HTERT RPE-1 (cell line): ENCODE data around the gene CYB561A3.

ENCODE experiments used
- in situ Hi-C: fragments of 300-500 bp; cut with MboI; formaldehyde crosslinking; loops from 4 replicates; pipeline ENCODE4 v1.14.3; 2020; ENCODE audit warnings: low sequenced_read_pairs

The CYB561A3 gene

DNA sequence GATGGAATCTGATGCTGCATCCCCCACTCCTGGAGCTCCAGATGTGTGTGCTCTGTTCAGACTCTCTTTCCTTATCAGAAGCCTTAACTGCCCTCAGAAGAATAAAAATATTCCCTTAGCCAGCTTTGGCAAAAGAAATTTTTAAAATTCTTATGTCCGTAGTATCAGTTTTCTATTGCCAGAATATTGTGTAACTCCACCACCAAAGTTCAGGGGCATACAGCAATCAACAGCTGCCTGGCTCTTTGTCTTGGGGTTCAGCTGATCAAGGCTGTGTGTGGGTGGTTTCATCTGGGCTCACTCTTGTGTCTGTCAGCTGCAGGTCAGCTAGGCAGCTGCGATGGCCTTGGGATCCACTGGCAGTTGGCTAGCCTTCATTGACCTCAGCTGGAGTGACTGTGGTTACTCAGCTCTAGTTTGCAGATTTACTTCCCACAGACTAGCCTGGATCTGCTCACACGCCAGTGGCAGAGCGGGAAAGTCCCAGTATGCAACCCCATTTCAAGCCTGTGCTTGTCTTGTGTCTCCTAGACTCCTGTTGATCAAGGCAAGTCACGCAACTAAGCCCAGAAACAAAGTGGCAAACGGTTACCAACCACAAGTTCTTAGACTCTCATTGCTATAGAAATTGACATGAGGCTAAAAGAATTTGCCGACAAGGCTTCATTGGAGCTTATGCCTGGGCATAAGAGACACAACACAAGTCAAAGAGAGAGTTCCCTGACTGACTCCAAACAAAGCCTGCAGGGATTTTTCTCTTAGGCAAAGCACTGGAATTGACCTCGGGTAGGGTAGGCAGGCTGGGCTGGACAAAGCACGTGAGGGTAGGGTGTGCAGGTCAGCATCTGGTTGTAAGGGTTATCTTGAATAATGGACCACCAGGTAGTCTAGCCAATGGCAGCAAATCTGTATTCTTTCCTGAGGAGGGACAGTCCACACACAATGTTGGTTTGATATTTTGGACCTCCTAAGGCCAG lies 8.0 kb upstream of the CYB561A3 start:
- in situ Hi-C loops: no loop called here

DNA sequence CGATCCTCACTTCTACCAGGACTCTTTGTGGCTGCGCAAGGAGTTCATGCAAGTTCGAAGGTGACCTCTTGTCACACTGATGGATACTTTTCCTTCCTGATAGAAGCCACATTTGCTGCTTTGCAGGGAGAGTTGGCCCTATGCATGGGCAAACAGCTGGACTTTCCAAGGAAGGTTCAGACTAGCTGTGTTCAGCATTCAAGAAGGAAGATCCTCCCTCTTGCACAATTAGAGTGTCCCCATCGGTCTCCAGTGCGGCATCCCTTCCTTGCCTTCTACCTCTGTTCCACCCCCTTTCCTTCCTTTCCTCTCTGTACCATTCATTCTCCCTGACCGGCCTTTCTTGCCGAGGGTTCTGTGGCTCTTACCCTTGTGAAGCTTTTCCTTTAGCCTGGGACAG lies 7.0 kb upstream of the CYB561A3 start:
- in situ Hi-C loops: no loop called here

DNA sequence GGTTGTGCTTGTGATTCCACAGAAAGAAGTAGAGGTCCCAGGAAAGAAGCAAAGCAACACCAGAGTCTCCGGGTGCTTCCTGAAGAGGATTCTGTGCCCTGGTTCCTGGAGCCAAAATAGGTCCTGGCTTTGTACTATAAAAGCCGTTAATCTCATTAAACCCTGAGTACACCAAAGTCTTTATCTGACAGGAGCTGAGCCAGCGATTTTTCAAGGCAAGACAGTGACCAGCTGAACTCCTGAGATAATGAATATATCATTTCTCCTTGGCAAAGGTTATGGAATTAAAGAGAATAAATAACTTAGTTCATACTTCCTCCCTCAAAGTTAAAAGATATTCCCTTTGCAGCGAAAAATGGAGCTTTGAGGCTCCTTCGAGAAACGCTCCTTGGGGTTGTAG lies 5.7 kb upstream of the CYB561A3 start:
- in situ Hi-C loops: no loop called here

DNA sequence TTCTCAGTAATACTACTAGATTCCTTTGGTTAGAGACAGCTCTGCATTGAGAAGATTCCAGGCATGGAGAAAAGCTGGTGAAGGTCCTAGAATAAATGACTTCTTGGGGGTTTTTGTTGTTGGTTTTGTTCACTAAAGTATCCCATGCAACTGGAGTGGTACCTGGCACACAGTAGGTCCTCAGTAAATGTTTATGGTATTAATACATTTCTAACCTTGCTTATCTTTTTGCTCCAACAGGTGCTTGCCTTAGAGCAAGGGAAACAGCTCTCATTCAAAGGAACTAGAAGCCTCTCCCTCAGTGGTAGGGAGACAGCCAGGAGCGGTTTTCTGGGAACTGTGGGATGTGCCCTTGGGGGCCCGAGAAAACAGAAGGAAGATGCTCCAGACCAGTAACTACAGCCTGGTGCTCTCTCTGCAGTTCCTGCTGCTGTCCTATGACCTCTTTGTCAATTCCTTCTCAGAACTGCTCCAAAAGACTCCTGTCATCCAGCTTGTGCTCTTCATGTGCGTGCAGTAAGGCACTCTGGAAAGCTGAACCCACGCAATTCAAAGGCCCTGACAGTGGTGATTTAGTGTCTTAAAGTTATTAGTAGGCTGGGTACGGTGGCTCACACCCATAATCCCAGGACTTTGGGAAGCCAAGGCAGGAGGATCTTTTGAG lies 2.5 kb upstream of the CYB561A3 start:
- in situ Hi-C loops: no loop called here

DNA sequence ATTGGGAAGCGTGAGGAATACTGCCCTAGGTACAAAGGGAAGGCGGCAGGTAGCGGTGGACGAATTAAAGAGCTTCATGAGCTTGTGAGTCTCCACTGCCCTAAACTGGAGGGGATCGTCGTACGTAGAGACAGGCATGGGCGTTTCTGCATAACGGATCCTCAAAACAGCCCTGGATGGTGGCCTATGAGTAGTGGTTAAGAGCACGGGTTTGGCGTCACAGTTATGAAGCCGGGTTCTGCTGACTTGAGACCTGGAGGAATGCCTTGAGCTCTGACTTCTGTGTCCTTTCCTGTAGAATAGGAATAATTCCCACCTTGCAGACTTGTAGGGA lies 827 bp upstream of the CYB561A3 start:
- in situ Hi-C loops: no loop called here

DNA sequence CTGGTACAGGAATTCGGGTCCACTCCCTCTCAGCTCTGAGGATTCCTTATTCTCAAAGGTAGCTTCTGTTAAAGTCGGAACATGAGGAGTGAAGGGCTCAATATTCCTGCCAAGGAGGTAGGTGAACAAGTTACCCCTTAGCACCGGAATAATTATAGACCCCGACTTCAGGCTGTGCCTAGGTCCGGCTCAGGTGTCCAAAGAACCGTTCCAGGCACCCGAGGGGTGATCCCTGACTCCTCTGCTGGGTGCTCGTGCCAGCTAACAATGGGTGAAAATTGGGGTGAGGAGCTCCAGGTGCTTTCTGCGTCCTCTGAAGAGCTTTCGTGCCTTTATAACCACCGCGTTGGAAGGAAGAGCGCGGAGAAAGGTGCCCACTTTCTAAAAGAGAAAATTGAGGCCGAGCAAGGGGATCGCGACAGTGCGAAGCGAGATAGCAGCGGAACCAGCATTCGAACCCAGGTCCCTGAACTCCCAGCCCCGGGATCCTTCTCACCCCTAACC lies 393 bp downstream of the CYB561A3 start:
- in situ Hi-C loops: no loop called here

DNA sequence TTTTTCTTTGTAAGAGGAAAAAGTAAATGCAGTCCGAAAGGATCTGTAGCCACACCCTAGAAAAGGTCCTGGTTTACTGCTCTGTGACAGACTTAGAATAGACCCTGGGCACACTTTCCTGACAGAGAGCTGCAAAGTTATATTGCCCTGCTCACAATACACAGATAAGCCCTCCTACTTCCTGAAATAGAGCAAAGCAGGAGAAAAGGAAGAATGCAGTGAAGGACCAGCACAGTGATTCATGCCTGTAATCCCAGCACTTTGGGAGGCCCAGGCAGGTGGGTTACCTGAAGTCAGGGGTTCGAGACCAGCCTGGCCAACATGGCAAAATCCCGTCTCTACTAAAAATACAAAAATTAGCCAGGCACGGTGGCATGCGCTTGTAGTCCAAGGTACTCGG lies 2.2 kb downstream of the CYB561A3 start:
- in situ Hi-C loops: no loop called here

DNA sequence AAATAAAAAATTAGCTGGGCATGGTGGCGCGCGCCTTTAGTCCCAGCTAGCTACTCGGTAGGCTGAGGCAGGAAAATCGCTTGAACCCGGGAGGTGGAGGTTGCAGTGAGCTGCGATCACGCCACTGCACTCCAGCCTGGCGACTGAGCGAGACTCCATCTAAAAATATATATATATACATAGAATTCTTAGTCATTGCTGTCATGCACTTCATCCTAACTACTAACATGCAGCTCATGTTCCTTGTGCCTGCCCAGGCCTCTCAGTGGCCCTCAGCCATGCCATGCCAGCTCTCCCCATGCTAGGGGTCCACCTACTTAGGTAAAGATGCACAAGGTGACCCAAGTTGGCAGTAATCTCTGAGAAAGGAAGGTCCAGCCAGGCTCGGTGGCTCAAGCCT lies 3.1 kb downstream of the CYB561A3 start:
- in situ Hi-C loops: no loop called here

DNA sequence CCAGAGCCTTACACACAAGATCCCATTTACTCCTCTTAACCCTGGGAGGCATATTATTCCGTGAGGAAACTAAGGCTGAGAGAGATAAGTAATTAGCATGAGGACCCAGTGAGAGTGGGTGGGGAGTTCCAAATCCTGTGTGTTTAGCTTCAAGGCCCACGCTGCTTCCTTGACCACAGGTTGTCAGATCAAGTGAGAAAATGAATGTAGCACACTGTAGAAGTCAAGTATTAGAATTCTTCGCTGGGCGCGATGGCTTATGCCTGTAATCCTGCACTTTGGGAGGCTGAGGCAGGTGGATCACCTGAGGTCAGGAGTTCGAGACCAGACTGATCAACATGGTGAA lies 3.8 kb downstream of the CYB561A3 start:
- in situ Hi-C loops: no loop called here

DNA sequence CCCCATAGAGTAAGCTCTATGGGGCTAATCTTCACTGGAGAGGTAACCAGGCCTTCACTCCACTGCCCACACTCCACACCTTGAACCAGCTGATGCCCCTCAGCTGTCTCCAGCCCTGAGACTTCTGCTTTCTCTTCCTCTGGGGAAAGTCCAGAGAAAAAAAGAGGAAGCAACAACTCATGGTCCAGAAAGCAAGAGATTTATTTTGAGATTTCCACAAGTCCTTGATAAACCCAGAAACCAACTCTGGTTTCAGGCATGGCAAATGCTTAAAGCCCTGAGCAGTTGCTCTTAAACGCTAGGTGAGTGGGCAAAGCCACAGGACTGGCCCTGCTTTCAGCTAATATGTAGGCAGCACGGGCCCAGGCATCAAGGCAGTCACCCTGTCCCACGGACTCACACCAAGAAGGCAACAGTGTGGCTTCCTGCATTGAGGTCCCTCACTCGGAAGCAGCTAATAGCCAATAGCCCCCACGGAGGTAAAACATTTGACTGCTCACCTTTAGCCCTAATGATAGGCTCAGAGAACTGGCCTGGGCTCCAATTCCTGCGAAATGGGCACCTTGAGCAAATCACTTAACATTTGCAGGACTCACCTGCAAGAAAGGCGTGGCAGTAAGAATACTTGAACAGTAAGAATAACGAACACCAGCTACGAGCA lies 4.3 kb downstream of the CYB561A3 start:
- in situ Hi-C loops: no loop called here

DNA sequence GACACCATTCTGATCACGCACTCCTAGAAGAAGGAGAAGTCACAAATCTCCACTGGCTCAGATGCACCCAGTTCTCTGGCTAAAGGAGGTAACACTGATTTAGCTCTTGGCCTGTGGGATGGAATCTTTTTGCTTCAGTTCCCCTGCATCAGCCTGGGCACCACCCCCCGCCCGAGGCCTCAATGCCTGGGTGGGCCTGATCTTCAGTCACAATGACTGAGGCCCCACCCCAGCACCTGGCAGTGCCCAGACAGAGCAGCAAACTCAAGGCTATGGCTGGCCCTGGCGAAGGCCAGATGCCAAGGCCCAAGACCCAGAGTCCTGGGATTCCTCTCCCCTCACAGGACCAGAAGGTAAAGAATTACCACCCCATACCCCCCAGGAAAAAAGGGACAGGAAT lies 5.0 kb downstream of the CYB561A3 start:
- in situ Hi-C loops: no loop called here

DNA sequence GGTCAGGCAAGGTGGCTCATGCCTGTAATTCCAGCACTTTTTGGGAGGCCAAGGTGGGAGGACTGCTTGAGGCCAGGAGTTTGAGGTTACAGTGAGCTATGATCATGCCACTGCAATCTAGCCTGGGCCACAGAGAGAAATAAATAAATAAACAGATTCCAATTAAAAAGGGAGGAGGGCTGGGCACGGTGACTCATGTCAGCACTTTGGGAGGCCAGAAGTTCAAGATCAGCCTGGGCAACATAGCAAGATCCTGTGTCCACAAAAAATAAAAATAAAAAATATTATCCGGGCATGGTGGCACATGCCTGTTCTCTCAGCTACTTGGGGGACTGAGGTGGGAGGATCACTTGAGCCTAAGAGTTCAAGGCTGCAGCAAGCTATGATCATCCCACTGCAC lies 7.5 kb downstream of the CYB561A3 start:
- in situ Hi-C loops: no loop called here

DNA sequence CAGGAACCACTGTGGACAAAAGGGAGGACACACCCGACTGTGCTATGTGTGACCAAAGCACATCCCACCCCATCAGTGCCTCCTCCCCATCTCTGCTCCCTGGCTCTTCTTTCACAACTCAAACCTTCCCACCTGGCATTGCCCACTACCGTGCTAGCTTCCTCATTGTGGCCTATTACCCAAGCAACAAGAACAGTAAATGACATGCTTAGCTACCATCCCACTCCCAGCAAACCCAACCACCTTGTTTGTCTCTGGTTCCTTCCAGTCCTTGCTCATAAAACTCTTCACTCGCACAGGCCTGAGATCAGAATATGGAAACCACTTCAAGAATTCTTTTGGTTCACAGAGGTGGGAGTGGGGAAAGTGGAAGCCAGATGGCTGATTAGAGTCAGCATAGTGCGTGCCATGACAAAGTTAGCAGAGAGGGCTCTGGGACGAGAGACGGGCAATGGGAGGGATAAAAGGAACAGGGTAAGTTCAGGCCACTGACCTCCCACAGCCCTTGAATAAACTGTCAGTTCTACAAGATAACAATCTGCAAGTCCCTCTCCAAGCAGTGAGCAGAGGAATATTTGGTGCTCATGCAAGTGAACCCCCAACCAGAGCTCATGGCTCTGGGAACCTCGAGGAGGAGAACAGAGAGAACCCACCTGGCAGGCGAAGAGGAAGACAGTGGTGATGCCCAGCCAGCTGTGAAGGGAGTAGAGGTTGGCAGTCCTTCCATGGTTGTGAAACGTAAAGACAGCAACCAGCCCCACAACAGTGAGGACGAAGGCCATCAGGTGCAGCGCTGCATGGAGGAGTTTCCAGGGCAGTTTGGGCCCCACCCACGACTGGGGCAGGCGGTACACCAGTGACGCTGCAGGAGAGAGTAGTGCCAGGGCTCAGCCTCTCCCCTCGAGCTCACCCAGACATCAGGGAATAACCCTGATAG lies 8.3 kb downstream of the CYB561A3 start:
- in situ Hi-C loops: no loop called here

DNA sequence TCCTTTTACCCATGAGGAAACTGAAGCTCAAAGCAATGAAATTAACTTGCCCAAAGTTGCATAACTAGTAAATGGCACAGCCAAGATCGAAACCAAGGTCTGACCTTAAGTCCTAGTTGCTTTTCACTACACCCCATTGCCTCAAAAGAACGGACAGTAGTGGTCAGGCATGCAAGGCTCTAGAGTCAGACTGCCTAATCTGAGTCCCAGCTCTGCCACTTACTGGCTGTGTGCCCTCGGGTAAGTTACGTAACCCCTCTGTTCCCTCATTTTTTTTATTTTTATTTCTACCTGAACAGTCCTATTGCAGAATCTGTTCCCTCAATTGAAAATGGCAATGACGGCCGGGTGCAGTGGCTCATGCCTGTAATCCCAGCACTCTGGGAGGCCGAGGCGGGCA lies 9.6 kb downstream of the CYB561A3 start:
- in situ Hi-C loops: no loop called here

DNA sequence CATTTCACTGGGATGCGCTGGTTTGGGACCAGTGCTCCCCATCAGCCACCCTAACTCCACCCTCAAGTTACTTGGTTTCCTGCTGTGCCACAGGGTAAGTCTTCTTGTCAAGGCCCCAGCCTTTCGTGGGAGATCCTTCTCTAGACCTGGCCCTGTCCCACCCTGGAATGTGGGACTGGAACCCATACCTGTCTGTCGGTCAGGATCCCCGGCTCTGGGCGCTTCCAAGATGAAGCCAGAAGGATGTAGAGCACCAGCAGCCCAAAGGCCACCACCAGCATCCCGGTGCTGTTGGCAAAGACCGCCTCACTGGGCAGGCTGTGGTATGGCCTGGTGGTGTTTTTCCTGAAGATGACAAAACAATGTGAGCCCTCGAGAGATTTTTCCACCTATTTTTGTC lies 10.9 kb downstream of the CYB561A3 start:
- in situ Hi-C loops: no loop called here

DNA sequence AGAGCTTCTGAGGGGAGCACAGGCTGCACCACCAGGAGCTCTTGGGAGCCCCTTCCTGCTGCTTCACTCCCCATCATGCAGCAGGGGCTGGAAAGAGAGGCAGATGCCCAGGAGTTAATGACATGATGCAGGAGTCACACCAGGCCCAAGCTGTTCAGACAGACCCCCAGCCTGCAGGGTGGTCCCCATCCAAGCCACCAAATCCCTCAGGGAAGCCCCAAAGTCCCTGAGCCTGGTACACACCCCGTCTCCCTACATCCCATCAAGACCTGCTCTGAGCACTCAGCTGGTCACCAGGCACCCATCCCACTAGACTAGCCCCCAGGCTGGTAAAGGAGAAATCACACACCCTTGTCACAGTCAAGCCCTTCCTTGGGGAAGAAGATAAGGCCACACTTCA lies 11.3 kb downstream of the CYB561A3 start:
- in situ Hi-C loops: no loop called here

DNA sequence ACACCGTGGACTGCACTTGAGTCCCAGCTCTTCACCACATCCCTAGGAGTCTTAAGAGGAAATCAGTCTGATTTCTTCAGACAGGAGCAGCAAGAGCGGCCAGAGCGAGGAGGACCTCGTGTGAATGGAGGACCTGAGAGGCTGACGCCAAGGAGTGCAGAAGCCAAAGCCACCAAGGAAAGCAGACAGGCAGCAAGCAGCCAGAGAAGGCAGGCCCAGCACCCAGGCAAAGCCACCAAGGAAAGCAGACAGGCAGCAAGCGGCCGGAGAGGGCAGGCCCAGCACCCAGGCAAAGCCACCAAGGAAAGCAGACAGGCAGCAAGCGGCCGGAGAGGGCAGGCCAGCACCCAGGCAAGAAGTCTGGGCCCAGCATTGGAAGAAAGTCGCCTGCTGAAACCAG lies 11.8 kb downstream of the CYB561A3 start:
- in situ Hi-C loops: no loop called here

DNA sequence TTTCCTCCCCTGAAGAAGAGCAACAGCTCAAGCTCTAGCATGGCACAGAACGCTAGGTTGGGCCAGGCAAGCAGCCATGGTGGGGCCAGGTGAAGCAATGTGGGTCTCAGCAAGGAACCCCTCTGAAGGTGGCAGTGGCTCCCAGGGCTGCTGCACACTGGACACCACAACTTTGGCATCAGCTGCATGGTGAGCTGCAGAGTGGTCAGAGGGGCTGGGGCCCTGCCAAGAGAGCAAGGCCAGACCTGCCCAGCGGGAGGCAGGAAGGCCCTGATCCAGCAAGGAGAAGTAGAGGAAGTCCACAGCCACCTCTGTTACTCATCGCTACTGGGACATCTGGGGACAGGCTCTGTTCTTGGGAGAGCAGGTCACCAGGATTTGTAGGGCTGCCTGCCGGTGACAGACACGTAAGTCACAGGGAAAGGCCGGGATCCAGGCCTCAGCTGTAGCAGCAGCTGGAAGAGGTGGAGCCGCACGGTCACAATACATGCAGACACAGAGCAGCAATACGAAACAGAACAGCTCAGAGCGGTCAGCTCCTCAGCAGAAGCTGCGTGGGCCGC lies 12.4 kb downstream of the CYB561A3 start:
- in situ Hi-C loops: no loop called here

DNA sequence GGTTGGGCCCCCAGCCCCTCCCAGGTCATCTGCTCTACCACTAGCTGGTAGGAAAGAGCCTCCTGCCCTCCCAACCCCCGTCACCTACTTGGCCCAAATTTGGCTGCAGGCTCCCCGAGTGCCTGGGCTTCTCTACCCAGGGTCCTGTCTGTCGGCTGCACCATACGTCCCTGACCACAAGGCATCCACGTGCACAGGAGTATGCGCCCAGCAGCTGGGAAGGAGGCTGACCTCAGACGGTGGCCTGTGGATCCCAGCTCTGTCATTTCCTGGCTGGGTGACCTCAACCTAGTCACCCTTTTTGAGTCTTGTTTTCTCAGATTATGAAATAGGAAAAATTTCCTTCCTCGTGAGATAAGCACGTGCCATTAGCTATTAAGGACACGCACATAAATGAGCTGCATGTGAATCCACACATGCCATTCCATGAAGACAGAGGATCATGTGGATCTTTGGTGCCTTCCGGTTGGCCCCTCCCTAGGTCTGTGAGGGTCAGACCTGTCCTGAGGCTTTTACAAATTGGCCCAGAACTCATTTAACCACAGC lies 13.7 kb downstream of the CYB561A3 start:
- in situ Hi-C loops: no loop called here
